ENCODE measurements around the gene CAPS.

- TF ChIP-seq CTCF (IDR thresholded peaks at IDR 0.05; ENCODE audit: insufficient read depth, low read length) (no peak), REST (IDR thresholded peaks at IDR 0.05; ENCODE audit: insufficient replicate concordance, low read depth) (no peak), POLR2AphosphoS5 (IDR thresholded peaks at IDR 0.05; ENCODE audit: low read depth) (0 out of 2 replicates have a peak, but pooled peaks have one; percentile 16), GABPA (IDR thresholded peaks at IDR 0.05; ENCODE audit: low read depth) (no peak), SPI1 (IDR thresholded peaks at IDR 0.05; ENCODE audit: borderline replicate concordance, low read depth) (no peak)
These were observed 20.7 kb upstream of the CAPS start for GRCh38 chr19:5893296-5893903.
